ENCODE results near the gene SRC. TPM values are rescaled to one million over a fixed set of nuclear protein-coding genes. Genes with fewer than 3 reads are reported as not detected.
A peak's percentile ranks its signal among the peaks of the same experiment; 100 is the strongest.

The SRC gene
- total and polyA plus RNA-seq, 2 of the 8 experiments (the other 6 are each of a cell fraction or from before 2014, with no cell fraction given) = 27.6 to 28.8 TPM

GRCh38 chr20:37335642-37336368 lies 10.1 kb upstream of the SRC start:
- no peak overlapping the region for H3K14ac ChIP-seq (ENCODE audit: insufficient read length)
- no peak overlapping the region for H3K27ac ChIP-seq (ENCODE audit: low read depth, low read length)
- no peaks in the 10 kb centered on the region for H3K36me3 ChIP-seq (ENCODE audit: control insufficient read depth in 2 of 4, insufficient read depth in 4 of 4, low read length in 3 of 4)
- no peaks in the 10 kb centered on the region for H3K79me1 ChIP-seq (ENCODE audit: low read depth, low read length)
- H3K79me2 ChIP-seq (ENCODE audit: control insufficient read depth in 1 of 2, insufficient read depth in 2 of 2, low read length in 2 of 2) = no peaks in the 10 kb centered on the region
- no peak overlapping the region for H2AFZ ChIP-seq (ENCODE audit: low read length)
- CTCF ChIA-PET (ENCODE audit: partially characterized antibody) = interaction anchor here (0.6 to 1.1 kb wide), 3 partner anchors 8 to 58 kb away, joined by 3 to 4 read pairs (median 3); no protein-coding TSS in a partner anchor
- no peak overlapping the region for H3K18ac ChIP-seq (ENCODE audit: extremely low read depth, low read length)
- H2BK20ac ChIP-seq (ENCODE audit: low read length) = no peak overlapping the region
- no peaks in the 10 kb centered on the region for H3K23me2 ChIP-seq (ENCODE audit: low read depth, low read length)
- H2BK15ac ChIP-seq (ENCODE audit: low read length) = peak overlapping the region; percentile 97; the same call in 1 of the 2 replicates
- H3K9me3 ChIP-seq (ENCODE audit: insufficient read depth in 2 of 2, low read depth in 1 of 2, low read length in 1 of 2) = no peaks in the 10 kb centered on the region
- 87% methylated on average over 15 of the region's 15 CpGs; no CpG with 5 or more reads in 1 of the 2 experiments for WGBS, 2 experiments (ENCODE audit: extremely low coverage in 1 of 2, insufficient coverage in 1 of 2, insufficient read length in 1 of 2, insufficient replicate concordance in 2 of 2, low coverage in 1 of 2, low lambda C conversion rate in 2 of 2, missing lambda C conversion rate in 1 of 2)
- POLR2A ChIA-PET (ENCODE audit: partially characterized antibody) = interaction anchor here (0.7 to 1.9 kb wide), 3 partner anchors 10 to 147 kb away, joined by 3 to 7 read pairs (median 3); partner anchors contain the start of gene SRC
- H4K20me1 ChIP-seq (replicated peaks in 1 of 2; ENCODE audit: control insufficient read depth in 1 of 2, insufficient read depth in 2 of 2, low read length in 2 of 2) = no peaks in the 10 kb centered on the region
- H2AK5ac ChIP-seq (ENCODE audit: low read depth, low read length) = no peak overlapping the region
- peak overlapping the region; percentile 86 for H4K8ac ChIP-seq (ENCODE audit: extremely low read depth, insufficient read depth, low read length)
- H4K91ac ChIP-seq (replicated peaks; ENCODE audit: insufficient read length, low read length) = peak overlapping the region; percentile 71
- H2BK12ac ChIP-seq (ENCODE audit: low read depth, low read length) = no peak overlapping the region
- no peak overlapping the region for H3K23ac ChIP-seq (ENCODE audit: insufficient read length)
- FAIRE-seq = no peak
- peak overlapping the region; percentile 57 for H3K4ac ChIP-seq (replicated peaks; ENCODE audit: insufficient read length, low read depth, low read length)
- peaks cover 0 to 8% (median 2%) of the 10 kb centered on the region in 4 experiments; a peak in 3 of 7 replicates for H3K4me1 ChIP-seq (replicated peaks in 1 of 4; ENCODE audit: control insufficient read depth in 3 of 4, insufficient read depth in 4 of 4, low read length in 3 of 4)
- H3K4me3 ChIP-seq (ENCODE audit: extremely low read depth in 1 of 4, insufficient read depth in 2 of 4, low read depth in 3 of 4, low read length in 4 of 4) = no peak overlapping the region
- H2BK5ac ChIP-seq (ENCODE audit: low read depth, low read length) = 0 out of 2 replicates have a peak overlapping the region, but pooled peaks have one; percentile 12
- peak overlapping the region; percentile 21 for H4K5ac ChIP-seq (ENCODE audit: insufficient read length, low read depth, low read length)
- H3K9ac ChIP-seq (replicated peaks in 1 of 4; ENCODE audit: extremely low read depth in 1 of 4, low read depth in 3 of 4, low read length in 3 of 4) = no peak overlapping the region
- no peak overlapping the region for H2BK120ac ChIP-seq (replicated peaks; ENCODE audit: low read depth, low read length)
- H3K56ac ChIP-seq (replicated peaks; ENCODE audit: insufficient read length, low read depth, low read length) = no peak overlapping the region
- H3K4me2 ChIP-seq (ENCODE audit: insufficient read depth in 1 of 2, low read depth in 2 of 2, low read length in 2 of 2) = no peak overlapping the region
- H3K27me3 ChIP-seq (replicated peaks in 1 of 4; ENCODE audit: control insufficient read depth in 3 of 4, extremely low read depth in 1 of 4, insufficient read depth in 3 of 4, low read length in 3 of 4) = no peaks in the 10 kb centered on the region
- no peak for DNase-seq (ENCODE audit: low read depth in 1 of 2, low spot score in 2 of 2)
- TF ChIP-seq TCF12 (IDR thresholded peaks at IDR 0.05; ENCODE audit: low read depth, low read length) = no peak
- no peak for TF ChIP-seq POLR2A (IDR thresholded peaks at IDR 0.05; ENCODE audit: control extremely low read depth in 1 of 2, low read depth in 2 of 2, low read length in 2 of 2)
- no peak for TF ChIP-seq POU5F1 (IDR thresholded peaks at IDR 0.05; ENCODE audit: low read depth, low read length)
- TF ChIP-seq YY1 (IDR thresholded peaks at IDR 0.05; ENCODE audit: low read depth, low read length) = no peak
- TF ChIP-seq KDM5A (IDR thresholded peaks at IDR 0.05; ENCODE audit: low read length) = no peak
- no peak for TF ChIP-seq CBX8 (IDR thresholded peaks at IDR 0.05; ENCODE audit: borderline replicate concordance, low read depth, low read length)
- no peak for TF ChIP-seq USF2 (IDR thresholded peaks at IDR 0.05; ENCODE audit: low read length)
- TF ChIP-seq SRF (IDR thresholded peaks at IDR 0.05; ENCODE audit: low read depth, low read length) = no peak
- TF ChIP-seq EP300 (IDR thresholded peaks at IDR 0.05; ENCODE audit: borderline replicate concordance in 1 of 2, low read depth in 2 of 2, low read length in 2 of 2) = no peak
- no peak for TF ChIP-seq NRF1 (IDR thresholded peaks at IDR 0.05; ENCODE audit: low read depth, low read length)
- no peak for TF ChIP-seq PHF8 (conservative IDR thresholded peaks at IDR 0.05; ENCODE audit: low read depth, low read length)
- TF ChIP-seq SP1 (IDR thresholded peaks at IDR 0.05; ENCODE audit: low read depth, low read length) = no peak

Measured in H1 (cell line).